Eye (tissue), 1 donor: ENCODE results near the gene SIRT6.
"Not testable (repeated sequence)": the region's sequence is repeated elsewhere in the genome, so short reads cannot be mapped to it uniquely, and the experiment has no call there.

Experiments
- DNase-seq: peaks from one replicate; pipeline ENCODE4 v3.0.0-alpha.2; 2015

Gene SIRT6

GRCh38 chr19:4129050-4129449 is 53.3 kb downstream of the SIRT6 start:
- DNase-seq: not testable (repeated sequence)

- not testable (repeated sequence) for DNase-seq
Observed at GRCh38 chr19:4127322-4127721, 55.0 kb downstream of the SIRT6 start.

- DNase-seq: peak; percentile 11
Observed at GRCh38 chr19:4124638-4125037, 57.7 kb downstream of the SIRT6 start.
